HL-60 (cell line): ENCODE data around the gene C15orf62.

Source experiments
- GABPA ChIP-seq: IDR thresholded peaks from 2 replicates; pipeline ENCODE4 v1.6.1; 2012; ENCODE audit warnings: low read depth
- POLR2AphosphoS5 ChIP-seq: IDR thresholded peaks from 2 replicates; pipeline ENCODE4 v1.6.1; 2012; ENCODE audit warnings: low read depth
- SPI1 ChIP-seq: IDR thresholded peaks from 2 replicates; pipeline ENCODE4 v1.6.1; 2012; ENCODE audit warnings: low read depth, mild to moderate bottlenecking, borderline replicate concordance
- TF ChIP-seq, protein P1 (sequence below): IDR thresholded peaks from one replicate; pipeline ENCODE4 v1.5.1; 2011; ENCODE audit warnings: low read length, control low read depth, inconsistent platforms; ENCODE audit not compliant: insufficient read depth
- TF ChIP-seq, protein P2 (sequence below): IDR thresholded peaks from 2 replicates; pipeline ENCODE4 v1.6.1; 2012; ENCODE audit warnings: low read depth; ENCODE audit not compliant: insufficient replicate concordance

DNA sequence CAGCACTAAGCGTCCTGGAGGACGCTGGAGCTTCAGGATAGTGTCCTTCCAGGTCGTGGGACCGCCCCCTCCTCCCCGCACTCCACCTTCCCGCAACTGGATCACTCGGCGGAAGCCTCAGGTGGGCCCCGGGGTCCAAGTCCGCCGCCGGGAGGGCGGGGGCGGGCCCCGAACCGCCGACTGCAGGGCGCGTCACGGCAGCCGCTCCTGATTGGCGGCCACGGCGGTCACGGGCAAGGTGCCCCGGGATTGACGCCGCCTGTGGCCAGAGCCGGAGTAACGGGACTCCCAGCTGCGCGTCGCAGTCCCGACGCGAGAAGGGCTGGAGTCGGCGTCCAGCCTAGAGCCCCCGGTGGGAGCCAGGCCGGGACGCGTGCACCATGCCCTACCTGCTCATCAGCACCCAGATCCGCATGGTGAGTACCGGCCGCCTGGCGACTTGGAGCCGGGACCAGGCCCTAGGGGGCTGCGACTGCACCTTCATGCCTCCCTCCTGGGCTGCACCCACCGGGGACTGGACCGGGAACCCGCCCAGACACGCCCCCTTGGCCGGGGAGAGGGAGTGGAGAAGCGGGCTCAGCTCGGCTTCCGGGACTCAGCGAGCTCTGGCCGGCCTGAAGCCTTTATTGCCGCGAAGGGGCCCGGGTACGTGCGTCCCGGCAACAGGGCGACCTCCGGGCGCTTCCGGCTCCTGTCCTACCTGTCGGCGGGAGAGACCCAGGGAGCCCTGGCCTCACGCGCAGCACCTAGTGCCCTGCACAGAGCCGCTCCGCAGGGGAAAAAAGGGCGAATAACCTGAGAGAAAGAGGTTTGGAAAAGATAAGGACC lies 5.8 kb upstream of the C15orf62 start, which contains the start of gene GCHFR:
- TF ChIP-seq POLR2AphosphoS5 (peak; percentile 84), GABPA (no peak), SPI1 (no peak)
- TF ChIP-seq, protein P1, sequence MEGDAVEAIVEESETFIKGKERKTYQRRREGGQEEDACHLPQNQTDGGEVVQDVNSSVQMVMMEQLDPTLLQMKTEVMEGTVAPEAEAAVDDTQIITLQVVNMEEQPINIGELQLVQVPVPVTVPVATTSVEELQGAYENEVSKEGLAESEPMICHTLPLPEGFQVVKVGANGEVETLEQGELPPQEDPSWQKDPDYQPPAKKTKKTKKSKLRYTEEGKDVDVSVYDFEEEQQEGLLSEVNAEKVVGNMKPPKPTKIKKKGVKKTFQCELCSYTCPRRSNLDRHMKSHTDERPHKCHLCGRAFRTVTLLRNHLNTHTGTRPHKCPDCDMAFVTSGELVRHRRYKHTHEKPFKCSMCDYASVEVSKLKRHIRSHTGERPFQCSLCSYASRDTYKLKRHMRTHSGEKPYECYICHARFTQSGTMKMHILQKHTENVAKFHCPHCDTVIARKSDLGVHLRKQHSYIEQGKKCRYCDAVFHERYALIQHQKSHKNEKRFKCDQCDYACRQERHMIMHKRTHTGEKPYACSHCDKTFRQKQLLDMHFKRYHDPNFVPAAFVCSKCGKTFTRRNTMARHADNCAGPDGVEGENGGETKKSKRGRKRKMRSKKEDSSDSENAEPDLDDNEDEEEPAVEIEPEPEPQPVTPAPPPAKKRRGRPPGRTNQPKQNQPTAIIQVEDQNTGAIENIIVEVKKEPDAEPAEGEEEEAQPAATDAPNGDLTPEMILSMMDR: no peak
- TF ChIP-seq, protein P2, sequence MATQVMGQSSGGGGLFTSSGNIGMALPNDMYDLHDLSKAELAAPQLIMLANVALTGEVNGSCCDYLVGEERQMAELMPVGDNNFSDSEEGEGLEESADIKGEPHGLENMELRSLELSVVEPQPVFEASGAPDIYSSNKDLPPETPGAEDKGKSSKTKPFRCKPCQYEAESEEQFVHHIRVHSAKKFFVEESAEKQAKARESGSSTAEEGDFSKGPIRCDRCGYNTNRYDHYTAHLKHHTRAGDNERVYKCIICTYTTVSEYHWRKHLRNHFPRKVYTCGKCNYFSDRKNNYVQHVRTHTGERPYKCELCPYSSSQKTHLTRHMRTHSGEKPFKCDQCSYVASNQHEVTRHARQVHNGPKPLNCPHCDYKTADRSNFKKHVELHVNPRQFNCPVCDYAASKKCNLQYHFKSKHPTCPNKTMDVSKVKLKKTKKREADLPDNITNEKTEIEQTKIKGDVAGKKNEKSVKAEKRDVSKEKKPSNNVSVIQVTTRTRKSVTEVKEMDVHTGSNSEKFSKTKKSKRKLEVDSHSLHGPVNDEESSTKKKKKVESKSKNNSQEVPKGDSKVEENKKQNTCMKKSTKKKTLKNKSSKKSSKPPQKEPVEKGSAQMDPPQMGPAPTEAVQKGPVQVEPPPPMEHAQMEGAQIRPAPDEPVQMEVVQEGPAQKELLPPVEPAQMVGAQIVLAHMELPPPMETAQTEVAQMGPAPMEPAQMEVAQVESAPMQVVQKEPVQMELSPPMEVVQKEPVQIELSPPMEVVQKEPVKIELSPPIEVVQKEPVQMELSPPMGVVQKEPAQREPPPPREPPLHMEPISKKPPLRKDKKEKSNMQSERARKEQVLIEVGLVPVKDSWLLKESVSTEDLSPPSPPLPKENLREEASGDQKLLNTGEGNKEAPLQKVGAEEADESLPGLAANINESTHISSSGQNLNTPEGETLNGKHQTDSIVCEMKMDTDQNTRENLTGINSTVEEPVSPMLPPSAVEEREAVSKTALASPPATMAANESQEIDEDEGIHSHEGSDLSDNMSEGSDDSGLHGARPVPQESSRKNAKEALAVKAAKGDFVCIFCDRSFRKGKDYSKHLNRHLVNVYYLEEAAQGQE: no peak
